ENCODE results near the gene LRRC31. TPM values are rescaled to one million over a fixed set of nuclear protein-coding genes. Genes with fewer than 3 reads are reported as not detected.
A peak's percentile ranks its signal among the peaks of the same experiment; 100 is the strongest.

LRRC31 gene
- not detected for total RNA-seq

DNA sequence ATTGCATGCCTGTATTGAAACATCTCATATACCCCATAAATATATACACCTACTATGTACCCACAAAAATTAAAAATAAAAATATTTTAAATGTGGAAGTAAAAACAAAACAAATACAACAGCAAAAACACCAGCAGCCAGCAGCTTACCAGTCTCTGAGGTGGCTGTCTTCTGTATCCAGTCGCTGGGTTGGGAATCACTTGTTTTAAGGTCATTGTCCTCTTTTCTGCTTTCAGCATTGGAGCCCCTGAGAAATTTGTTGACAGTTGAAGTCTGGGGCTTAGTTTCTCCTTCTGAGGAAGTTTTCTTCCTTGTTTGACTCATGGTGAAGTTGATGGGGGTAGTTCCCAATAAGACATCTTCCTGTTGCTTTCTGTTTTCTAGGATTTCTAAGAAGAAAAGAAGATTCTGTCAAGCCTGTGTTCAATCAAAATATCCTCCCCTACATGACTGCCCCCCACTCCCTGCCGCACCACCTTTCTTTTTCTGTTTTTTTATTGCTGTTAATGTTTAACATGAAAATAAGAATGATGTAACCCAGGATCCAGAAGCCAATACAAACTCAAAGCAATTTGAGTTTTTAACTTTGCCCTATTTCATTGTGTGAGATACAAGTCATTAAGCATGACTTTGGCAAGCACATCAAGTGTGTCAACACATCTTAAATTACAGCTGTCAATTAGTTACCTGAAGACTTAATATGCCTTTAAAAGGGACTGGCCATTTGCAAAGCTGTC is at the start of gene LRRC31:
LRRC31 (minus strand) TSS at position 452 of the 737 bp plus-strand sequence; CDS start at position 324, 128 bp downstream.
- no peak for DNase-seq

- DNase-seq: no peak
Measured at GRCh38 chr3:169914321-169914720, 44.6 kb upstream of the LRRC31 start.

DNA sequence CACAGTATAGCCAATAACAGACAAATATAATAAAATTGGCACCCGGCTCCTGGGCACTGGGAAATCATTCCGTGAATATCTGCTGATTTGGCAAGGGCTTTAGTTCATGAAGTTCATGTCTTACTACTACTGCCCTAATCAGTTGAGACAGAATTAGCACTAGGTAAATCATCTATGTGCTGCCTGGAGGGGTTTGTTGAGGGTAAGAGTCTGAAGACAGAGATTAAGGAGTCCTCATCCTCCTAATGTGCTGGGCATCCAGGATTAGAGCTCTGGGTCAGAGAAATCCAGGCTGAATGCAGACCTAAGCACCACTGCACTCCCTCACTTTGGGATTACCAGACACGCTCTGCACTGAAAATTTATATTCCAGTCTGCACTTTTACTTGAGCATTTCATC is 43.6 kb upstream of the LRRC31 start:
- no peak for DNase-seq

- DNase-seq: no peak
Measured at GRCh38 chr3:169911272-169911671, 41.5 kb upstream of the LRRC31 start, which contains the start of gene SAMD7. Gene SAMD7 (plus strand): TSS chr3:169911572. CDS start chr3:169919499, 7,927 bp downstream.

GRCh38 chr3:169907944-169908343 is 38.2 kb upstream of the LRRC31 start:
- DNase-seq: no peak

- DNase-seq: no peak
Measured at GRCh38 chr3:169907476-169907875, 37.7 kb upstream of the LRRC31 start.

DNA sequence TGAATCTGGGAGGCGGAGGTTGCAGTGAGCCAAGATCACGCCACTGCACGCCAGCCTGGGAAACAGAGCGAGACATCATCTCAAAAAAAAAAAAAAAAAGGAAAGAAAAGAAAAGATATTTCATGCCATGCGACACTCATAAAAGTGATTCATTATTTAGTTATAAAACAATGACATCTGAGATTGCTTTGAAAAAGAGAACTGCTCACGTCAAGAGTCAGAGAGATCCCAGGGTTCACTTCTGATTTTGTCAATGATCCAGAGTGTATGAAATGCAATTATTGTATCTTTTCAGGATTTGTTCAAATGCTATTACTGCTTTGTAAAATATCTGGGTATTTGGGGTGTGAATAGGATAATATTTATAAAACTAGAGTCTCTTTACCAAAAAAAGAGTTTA is 35.7 kb upstream of the LRRC31 start:
- DNase-seq: no peak

DNA sequence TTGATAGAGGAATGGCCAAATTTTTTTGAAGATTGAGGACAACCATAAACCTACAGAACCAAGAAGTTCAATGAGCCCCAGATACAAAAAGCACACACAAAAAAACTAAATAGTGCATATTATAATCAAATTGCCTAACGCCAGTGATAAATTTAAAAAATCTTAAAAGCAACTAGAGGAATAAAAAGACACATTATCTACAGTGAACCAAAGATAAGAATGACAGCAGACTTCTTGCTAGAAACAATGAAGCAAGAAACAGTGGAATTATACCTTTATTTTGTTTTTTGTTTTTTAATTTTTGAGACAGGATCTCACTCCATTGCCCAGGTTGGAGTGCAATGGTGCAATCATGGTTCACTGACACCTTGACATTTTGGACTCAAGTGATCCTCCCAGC is 31.7 kb upstream of the LRRC31 start:
- no peak for DNase-seq

DNA sequence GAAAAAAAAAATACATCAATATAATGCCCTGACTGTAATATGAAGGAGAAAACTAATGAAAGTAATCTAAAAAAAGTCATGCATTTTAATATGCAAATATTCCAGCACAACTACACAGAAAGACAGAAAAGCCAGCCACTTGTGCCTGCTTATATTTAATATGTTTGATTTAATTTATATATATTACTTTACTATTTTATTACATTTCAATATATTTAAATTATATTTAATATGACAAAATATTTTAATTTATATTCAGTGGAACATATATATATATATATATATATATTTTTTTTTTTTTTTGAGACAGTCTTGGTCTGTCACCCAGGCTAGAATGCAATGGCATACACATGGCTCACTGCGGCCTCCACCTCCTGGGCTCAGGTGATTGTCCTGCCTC is 27.5 kb upstream of the LRRC31 start:
- DNase-seq: no peak

DNA sequence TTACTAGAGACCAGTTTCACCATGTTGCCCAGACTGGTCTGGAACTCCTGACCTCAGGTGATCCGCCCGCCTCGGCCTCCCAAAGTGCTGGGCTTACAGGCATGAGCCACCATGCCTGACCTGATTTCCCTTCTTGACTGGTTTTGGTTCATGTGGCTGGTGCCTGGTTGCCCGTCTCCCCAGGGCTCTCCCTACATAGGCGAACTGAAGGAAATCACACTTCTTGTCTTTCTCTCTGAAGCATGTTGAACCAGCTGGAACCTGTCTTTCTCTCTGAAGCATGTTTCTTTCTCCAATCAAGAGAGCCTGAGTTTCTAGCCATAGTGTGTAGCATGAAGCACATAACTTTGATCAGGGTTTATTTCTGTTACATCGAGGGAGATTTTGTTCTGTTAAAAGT is 25.3 kb upstream of the LRRC31 start:
- no peak for DNase-seq

- no peak for DNase-seq
Measured at GRCh38 chr3:169894110-169894509, 24.4 kb upstream of the LRRC31 start.

- DNase-seq: no peak
Measured at GRCh38 chr3:169891886-169892285, 22.2 kb upstream of the LRRC31 start.

DNA sequence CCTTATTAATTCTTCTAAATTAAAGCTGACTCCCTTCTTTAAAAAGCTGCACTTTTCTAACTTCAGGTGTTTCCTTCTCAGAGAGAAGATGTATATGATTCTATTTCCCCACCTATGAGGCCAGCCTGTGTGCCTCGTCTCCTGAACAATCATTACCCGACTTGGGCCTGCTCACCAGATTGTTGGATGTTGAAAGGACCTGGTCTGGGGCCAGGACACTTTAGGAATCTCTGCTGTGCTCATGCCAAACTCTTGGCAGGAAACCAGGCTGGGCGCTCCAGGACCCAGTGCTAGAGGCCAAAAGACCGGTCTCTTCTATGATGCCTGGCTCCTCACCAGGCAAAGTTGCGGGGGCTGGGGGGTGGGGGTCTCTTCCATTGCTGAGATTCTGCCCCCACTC is 16.9 kb upstream of the LRRC31 start:
- DNase-seq: peak; percentile 24

GRCh38 chr3:169880576-169881250 is 11.0 kb upstream of the LRRC31 start:
- no peak for DNase-seq

GRCh38 chr3:169879845-169880575 is 10.3 kb upstream of the LRRC31 start:
- DNase-seq: no peak

DNA sequence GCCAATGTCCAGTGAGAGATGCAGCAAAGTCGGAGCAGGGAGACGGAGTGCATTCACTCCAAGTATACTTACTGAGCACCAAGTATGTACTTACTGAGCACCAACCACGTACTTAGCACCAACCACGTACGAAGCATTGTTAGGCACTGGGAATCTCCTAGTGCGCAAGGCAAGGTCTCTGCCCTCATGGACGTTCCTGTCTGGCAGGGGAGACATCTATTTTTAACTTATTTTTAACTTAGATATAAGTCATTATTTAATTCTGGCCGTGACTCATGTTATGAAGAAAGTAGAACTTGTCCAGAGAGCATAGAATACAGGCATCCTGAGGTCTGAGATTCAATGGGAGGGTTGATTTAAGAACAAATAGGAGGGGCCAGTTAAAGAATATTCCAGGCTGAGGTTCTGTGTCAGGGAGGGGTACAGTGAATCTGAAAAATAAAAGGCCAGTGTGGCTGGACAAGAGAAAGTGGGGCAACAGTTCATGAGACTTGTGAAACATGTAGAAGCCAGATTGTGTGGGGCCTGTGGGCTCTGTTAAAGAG is 9.3 kb upstream of the LRRC31 start:
- no peak for DNase-seq

- no peak for DNase-seq
Measured at GRCh38 chr3:169871129-169871886, 1.6 kb upstream of the LRRC31 start.

- DNase-seq: no peak
Measured at GRCh38 chr3:169868369-169868768, 1.4 kb downstream of the LRRC31 start.

DNA sequence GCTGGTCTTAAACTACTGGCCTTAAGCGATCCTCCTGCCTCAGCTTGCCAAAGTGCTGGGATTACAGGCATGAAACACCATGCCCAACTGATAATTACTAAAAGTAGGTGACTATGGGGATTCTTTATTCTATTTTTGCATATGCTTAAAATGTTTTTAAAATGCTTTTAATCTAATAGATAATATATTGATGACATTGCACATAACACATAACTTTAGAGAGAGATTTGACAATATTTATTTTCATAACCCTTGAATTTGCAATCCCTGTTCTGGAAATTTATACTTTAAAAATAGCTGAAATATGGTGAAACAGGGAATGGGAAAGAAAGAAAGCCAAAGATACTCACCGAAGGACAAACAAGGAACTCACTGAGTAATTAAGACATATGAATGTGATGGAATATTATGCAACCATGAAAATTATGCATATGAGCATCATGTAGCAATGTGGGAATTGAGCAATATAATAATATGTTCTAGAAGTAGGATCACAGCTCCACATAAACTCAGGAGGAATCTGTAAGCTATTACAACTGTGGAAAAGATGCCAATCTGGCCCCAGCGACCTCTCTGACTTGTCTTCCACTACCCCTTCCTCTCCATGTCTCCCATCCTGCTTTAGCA is 2.0 kb downstream of the LRRC31 start:
- DNase-seq: no peak

DNA sequence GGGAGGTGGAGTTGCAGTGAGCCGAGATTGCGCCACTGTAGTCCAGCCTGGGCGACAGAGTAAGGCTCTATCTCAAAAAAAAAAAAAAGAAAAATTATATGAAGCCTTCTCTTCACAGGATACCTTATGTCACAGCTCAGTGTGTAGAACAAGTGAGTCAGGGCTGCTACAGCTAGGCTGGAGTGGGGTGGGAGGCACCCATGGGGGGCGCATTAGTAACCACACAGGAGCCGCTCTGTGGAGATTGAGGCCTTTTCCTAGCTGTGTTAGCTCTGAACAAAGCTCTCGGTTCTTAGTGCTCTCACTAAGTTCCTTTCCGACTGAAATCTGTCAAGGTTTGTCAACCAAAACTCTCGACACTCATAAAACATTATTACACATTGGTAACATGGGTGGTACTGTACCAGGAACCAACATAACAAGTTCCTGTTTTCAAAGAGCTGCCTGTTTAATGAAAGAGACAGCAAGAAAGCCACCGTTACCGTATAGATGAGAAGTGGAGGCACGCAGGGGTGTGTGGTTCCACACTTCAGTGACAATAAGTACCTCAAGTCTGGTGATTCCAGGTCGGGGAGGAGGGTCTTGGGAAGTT is 4.5 kb downstream of the LRRC31 start:
- DNase-seq: no peak

- no peak for DNase-seq
Measured at GRCh38 chr3:169864270-169864669, 5.5 kb downstream of the LRRC31 start.

All from occipital lobe (tissue), 2 donors.